Measurements from ENCODE around the gene MDN1.

Gene MDN1

GRCh38 chr6:89690944-89691324 is 128.7 kb downstream of the MDN1 start:
- DNase-seq (ENCODE audit: low read depth), result no peak

GRCh38 chr6:89689732-89690131 is 129.9 kb downstream of the MDN1 start:
- no peak for DNase-seq (ENCODE audit: low read depth)

GRCh38 chr6:89688328-89688727 is 131.3 kb downstream of the MDN1 start:
- no peak for DNase-seq (ENCODE audit: low read depth)

GRCh38 chr6:89685311-89685710 is 134.3 kb downstream of the MDN1 start:
- no peak for DNase-seq (ENCODE audit: low read depth)

GRCh38 chr6:89682991-89683390 is 136.6 kb downstream of the MDN1 start:
- DNase-seq (ENCODE audit: low read depth), result no peak

GRCh38 chr6:89681983-89682564 is 137.5 kb downstream of the MDN1 start:
- DNase-seq (ENCODE audit: low read depth), result no peak

- no peak for DNase-seq (ENCODE audit: low read depth)
Observed at GRCh38 chr6:89680551-89680950, 139.0 kb downstream of the MDN1 start.

GRCh38 chr6:89680150-89680549 is 139.4 kb downstream of the MDN1 start:
- no peak for DNase-seq (ENCODE audit: low read depth)

GRCh38 chr6:89679215-89680120 is 140.1 kb downstream of the MDN1 start:
- no peak for DNase-seq (ENCODE audit: low read depth)

GRCh38 chr6:89678531-89678930 is 141.1 kb downstream of the MDN1 start:
- DNase-seq (ENCODE audit: low read depth), result no peak

GRCh38 chr6:89675949-89676748 is 143.4 kb downstream of the MDN1 start:
- DNase-seq (ENCODE audit: low read depth), result no peak

- no peak for DNase-seq (ENCODE audit: low read depth)
Observed at GRCh38 chr6:89670935-89671565, 148.5 kb downstream of the MDN1 start.

- DNase-seq (ENCODE audit: low read depth), result no peak
Observed at GRCh38 chr6:89669002-89669401, 150.6 kb downstream of the MDN1 start.

GRCh38 chr6:89667872-89668556 is 151.6 kb downstream of the MDN1 start:
- DNase-seq (ENCODE audit: low read depth), result no peak

GRCh38 chr6:89662659-89663223 is 156.9 kb downstream of the MDN1 start:
- no peak for DNase-seq (ENCODE audit: low read depth)

GRCh38 chr6:89661559-89661958 is 158.0 kb downstream of the MDN1 start:
- DNase-seq (ENCODE audit: low read depth), result no peak

- no peak for DNase-seq (ENCODE audit: low read depth)
Observed at GRCh38 chr6:89660981-89661380, 158.6 kb downstream of the MDN1 start.

GRCh38 chr6:89657445-89658158 is 162.0 kb downstream of the MDN1 start:
- no peak for DNase-seq (ENCODE audit: low read depth)

GRCh38 chr6:89655122-89655521 is 164.5 kb downstream of the MDN1 start:
- no peak for DNase-seq (ENCODE audit: low read depth)

GRCh38 chr6:89650579-89650978 is 169.0 kb downstream of the MDN1 start:
- no peak for DNase-seq (ENCODE audit: low read depth)

- DNase-seq (ENCODE audit: low read depth), result no peak
Observed at GRCh38 chr6:89649682-89650081, 169.9 kb downstream of the MDN1 start.
